DLD1 (cell line): Measurements from ENCODE around the gene ORAI3.

Experiments
- in situ Hi-C: cut with HindIII; loops from 2 replicates; pipeline ENCODE4 v1.10.0; 2017; ENCODE audit warnings: low sequenced_read_pairs

ORAI3 gene

GRCh38 chr16:30946671-30947540, 2.0 kb upstream of the ORAI3 start:
- in situ Hi-C loops, result no loop called here

DNA sequence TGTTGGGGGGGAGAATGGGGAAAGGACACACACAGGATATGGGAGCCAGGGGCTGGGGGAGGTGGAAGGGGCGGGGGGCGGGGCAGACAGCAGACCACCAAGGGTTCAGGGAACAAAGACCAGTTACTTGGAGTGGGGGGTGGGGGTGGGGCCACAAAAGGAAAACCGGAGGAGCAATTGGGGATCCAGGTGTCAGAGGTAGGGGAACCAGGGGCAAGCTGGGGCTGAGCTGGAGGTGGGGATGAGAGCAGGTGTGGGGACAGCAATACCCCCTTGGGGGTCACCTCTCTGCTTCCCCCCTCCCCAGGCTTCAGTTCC, 1.4 kb upstream of the ORAI3 start:
- in situ Hi-C loops, result no loop called here

DNA sequence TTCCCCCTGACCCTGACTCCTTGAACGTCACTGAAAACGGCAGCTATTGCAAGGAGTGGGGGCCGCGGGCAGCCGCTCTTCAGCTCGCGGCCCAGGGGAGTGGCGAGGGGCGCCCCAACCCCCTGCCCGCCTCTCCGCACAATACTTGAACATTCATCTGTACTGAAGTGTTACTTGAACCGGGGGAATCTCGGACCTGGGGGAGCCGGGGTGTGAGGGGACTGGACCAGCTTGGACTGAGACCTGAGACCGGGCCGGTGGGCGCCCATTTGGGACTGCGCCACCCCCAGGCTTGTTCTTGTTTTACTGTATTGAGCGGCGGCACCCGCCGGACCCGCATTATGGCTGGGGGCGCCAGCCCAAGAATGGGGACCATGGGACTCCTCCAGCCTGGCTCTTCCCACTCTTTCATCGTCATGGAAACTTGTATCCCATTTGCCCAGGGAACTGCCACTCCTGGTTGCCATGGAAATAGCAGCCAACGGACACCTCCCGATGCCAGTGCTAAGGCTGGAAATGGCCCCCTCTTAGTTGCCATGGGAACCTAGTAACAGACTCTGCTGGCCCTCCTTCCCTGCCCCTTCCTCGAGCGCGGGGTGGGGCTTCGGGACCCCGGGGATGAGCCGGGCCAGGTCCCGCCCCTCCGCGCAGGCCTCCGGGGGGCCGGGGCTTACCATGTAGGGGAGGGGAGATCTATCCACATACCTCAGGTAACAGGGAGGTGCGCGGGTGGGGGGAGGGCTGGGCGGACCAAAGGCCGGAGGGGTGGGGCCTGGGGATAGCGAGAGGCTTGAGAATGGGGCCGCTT, 805 bp upstream of the ORAI3 start:
- in situ Hi-C loops, result no loop called here

- in situ Hi-C loops, result no loop called here
These were observed 1.0 kb downstream of the ORAI3 start for GRCh38 chr16:30949650-30950515.

GRCh38 chr16:30950516-30951065, 1.7 kb downstream of the ORAI3 start:
- in situ Hi-C loops, result no loop called here

DNA sequence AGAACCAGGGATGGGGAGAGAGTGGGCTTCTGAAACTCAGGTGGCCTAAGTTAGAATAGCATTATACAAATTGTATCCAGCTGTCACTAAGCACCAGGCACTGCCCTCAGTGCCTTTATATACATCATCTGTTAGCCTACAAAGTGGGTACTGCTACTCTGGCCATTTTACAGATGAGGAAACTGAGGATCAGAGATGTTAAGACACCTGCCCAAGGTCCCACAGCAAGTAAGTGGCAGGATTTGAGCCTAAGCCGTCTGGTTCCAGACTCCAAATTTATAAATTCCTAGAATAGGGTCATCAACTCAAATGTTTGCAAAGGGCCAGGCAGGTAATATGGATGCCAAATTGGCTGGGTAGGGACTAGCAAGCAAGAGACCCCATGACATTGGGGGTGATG, 2.3 kb downstream of the ORAI3 start:
- in situ Hi-C loops, result no loop called here

DNA sequence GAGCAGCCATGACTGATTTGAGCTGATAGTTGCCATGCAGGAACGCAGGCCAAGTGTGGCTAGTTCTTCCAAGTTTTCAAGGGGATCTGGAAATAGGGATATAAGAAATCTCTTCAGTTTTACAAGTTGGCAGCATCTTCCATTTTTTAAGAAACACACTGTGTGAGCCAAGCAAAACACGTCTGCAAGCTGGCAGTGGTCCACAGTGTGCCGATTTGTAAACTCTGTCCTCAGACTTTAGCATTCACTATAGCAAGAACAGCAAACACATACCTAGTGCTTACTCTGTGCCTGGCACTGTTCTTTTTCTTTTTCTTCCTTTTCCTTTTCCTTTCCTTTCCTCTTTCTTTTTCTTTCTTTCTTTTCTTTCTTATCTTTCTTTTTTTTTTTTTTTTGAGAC, 2.9 kb downstream of the ORAI3 start:
- in situ Hi-C loops, result no loop called here

DNA sequence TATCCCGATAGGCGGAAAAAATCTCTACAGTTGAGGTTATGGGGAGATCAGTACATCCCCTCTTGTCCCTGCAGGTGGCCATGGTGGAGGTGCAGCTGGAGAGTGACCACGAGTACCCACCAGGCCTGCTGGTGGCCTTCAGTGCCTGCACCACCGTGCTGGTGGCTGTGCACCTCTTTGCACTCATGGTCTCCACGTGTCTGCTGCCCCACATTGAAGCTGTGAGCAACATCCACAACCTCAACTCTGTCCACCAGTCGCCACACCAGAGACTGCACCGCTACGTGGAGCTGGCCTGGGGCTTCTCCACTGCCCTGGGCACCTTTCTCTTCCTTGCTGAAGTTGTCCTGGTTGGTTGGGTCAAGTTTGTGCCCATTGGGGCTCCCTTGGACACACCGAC, 4.2 kb downstream of the ORAI3 start:
- in situ Hi-C loops, result no loop called here

DNA sequence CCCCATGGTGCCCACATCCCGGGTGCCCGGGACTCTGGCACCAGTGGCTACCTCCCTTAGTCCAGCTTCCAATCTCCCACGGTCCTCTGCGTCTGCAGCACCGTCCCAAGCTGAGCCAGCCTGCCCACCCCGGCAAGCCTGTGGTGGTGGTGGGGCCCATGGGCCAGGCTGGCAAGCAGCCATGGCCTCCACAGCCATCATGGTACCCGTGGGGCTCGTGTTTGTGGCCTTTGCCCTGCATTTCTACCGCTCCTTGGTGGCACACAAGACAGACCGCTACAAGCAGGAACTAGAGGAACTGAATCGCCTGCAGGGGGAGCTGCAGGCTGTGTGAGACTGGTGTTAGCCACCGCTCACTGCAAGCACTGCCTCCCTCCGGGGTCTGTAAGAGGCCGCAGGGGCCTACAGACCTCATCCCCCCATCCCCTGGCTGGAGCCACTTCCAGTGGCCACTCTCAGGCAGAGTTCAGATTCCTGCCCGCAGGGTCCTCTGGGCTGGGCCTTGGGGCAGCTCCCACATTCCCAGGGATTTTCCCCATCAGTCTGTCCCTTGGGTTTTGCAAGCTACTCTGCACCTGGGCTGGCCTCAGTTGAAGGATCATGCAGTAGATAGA, 4.8 kb downstream of the ORAI3 start:
- in situ Hi-C loops, result no loop called here

DNA sequence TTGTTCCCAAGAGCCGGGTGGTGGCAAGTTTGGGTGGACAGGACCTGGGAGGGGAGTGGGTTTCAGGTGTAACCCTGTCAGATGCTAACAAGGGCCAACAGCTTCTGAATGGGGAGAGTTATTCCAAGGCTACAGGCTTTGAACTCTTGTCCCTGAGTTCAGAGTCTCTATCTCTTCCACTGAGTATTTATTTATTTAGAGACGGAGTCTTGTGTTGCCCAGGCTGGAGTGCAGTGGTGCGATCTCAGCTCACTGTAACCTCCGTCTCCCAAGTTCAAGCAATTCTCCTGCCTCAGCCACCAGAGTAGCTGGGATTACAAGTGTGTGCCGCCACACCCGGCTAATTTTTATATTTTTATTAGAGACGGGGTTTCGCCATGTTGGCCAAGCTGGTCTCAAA, 6.1 kb downstream of the ORAI3 start:
- in situ Hi-C loops, result no loop called here

DNA sequence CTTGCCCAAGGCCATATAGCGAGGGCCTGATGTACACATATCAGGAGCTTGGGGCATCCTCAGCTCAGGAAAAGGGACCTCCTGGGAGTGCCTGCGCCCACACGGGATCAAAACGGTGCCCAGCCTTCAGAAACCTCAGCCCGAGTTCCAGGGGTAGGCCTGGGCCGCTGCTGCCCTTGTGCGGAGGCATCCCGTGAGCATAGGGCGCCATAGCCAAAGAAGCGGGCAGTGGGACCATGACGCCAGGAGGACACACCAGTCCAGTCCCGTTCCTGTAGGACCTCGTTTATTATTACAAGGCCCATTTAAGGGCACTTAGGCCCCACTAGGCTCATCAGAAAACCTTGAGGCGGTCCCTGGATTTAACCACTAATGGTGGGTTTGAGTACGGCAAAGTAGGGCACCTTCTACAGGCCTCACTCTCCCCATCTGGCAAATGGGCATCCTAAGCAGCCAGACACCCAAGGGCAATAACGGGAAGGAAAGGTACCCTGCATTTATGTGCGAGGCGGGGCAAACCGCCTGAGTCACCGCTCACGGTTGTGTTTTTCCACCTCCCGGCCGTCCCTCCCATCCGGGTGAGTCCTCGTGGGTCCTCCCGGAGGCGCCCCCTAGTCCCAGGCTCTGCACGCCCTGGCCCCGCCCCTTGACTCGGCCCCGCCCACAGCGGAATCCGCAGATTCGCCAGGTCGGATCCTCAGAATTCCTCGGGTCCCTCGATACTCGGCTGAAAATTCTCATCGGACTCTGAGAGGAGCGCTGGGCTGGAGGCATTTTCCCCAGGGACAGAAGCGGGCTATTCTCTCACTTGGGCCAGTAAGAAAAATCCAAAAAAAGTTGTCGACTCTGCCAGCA, 8.0 kb downstream of the ORAI3 start:
- in situ Hi-C loops, result no loop called here

- in situ Hi-C loops, result no loop called here
These were observed 8.7 kb downstream of the ORAI3 start, which contains the start of gene SETD1A for GRCh38 chr16:30957456-30958174. TSS of gene SETD1A (plus strand) at chr16:30957754. CDS start at chr16:30958732, 978 bp downstream.

DNA sequence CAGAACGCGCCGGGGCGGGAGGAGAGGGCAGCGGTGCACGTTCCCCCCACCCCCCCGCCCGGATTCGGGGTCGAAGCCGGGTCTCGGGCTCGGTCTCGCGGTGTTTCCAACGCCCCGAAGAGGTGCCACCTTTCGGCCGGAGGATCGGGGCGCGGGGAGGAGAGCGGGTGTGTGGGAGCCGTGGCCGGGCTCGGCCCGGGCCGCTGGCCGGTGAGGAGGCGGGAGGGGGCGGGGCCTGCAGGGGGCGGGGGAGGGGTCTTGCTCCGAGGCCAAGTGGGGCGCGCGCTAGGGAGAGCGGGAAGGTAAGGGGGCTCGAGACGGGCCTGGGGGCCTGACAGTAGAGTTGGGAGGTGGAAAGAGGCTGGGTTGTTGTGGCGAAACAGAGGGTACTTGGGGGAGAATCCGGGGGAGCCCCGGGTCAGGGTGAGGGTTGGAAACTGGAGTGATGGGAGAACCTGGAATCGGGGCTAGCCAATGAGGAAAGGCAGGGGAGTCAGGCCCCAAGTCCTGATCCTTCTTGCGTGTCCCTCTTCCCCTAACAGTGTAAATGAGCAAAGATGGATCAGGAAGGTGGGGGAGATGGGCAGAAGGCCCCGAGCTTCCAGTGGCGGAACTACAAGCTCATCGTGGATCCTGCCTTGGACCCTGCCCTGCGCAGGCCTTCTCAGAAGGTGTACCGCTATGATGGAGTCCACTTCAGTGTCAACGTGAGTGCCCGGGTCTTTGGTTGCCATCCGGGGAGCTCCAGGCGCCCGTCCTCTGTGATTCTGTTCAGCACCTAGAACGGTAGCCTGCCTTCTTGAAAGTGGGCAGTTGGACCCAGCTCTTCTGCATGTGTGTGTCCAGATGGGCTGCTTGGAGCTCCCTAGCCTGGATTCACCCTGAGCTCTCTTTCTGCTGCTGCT, 9.6 kb downstream of the ORAI3 start:
- in situ Hi-C loops, result no loop called here

DNA sequence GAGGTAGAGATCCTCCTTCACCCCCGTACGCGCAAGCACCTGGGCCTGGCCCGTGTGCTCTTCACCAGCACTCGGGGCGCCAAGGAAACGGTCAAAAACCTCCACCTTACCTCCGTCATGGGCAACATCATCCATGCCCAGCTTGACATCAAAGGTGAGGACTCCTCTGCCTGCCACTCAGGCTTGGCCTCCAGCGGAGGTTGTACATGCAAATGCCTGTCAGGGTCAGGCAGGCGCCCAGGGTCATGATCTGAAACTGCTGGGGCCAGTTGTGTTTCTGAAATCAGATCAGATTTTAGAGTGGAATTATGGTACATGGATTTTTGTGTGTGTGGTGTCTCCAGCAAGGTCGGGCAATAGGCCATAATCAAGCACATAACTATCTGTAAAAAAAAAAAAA, 12.5 kb downstream of the ORAI3 start:
- in situ Hi-C loops, result no loop called here

DNA sequence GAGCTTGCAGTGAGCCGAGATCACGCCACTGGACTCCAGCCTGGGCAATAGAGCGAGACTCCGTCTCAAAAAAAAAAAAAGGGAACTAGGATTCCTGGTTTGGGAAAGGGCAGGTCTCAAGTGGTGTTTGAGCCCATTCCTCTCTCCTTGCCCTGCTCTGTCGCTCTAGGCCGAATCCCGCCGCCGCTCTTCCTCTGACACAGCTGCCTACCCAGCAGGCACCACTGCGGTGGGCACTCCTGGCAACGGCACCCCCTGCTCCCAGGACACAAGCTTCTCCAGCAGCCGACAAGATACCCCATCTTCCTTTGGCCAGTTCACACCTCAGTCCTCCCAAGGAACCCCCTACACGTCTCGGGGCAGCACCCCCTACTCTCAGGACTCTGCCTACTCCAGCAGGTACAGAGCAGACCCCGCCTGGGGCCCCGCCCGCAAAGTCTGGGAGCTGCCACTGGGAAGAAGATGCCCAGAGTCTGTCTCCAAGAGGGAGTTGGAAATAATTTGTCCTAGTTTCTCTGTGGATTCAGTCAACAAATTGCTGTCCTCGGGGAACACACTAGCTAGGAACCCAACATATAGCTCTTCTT, 15.2 kb downstream of the ORAI3 start:
- in situ Hi-C loops, result no loop called here

DNA sequence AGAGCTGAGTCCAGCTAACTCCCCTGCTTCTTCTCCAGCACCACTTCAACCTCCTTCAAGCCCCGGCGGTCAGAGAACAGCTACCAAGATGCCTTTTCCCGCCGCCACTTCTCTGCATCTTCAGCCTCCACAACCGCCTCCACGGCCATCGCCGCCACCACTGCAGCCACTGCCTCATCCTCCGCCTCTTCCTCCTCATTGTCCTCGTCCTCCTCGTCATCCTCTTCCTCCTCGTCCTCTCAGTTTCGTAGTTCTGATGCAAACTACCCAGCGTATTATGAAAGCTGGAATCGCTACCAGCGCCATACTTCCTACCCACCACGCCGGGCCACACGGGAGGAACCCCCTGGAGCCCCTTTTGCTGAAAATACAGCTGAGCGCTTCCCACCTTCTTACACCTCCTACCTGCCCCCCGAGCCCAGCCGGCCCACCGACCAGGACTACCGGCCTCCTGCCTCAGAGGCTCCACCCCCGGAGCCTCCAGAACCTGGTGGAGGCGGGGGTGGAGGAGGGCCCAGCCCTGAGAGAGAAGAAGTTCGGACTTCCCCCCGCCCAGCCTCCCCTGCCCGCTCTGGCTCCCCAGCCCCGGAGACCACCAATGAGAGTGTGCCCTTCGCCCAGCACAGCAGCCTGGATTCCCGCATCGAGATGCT, 15.8 kb downstream of the ORAI3 start:
- in situ Hi-C loops, result no loop called here

DNA sequence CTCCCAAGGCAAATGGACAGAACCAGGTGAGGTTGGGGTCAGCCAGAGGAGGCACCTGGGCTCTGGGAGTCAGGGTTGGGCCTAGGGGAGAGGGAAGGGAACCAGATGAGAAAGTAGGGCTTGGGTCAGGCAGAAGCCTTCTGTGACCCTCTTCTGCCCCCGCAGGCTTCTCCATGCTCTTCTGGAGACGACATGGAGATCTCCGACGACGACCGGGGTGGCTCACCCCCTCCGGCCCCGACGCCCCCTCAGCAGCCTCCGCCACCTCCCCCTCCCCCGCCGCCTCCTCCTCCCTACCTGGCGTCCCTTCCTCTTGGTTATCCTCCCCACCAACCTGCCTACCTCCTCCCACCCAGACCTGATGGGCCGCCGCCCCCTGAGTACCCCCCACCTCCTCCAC, 16.6 kb downstream of the ORAI3 start:
- in situ Hi-C loops, result no loop called here
